Germinal center (tissue), 1 donor: ENCODE measurements around the gene NRG4.
"Not testable (repeated sequence)": the region's sequence is repeated elsewhere in the genome, so short reads cannot be mapped to it uniquely, and the experiment has no call there.

ENCODE experiments used
- DNase-seq: peaks from one replicate; pipeline ENCODE4 v3.0.0; 2012; ENCODE audit warnings: mixed read lengths, low spot score

Gene NRG4

GRCh38 chr15:75992897-75993296 lies 19.3 kb downstream of the NRG4 start:
- DNase-seq = no peak

GRCh38 chr15:75989875-75990274 lies 22.3 kb downstream of the NRG4 start:
- DNase-seq = no peak

GRCh38 chr15:75989045-75989444 lies 23.2 kb downstream of the NRG4 start:
- DNase-seq = no peak

- no peak for DNase-seq
Observed at GRCh38 chr15:75985971-75986370, 26.3 kb downstream of the NRG4 start.

- not testable (repeated sequence) for DNase-seq
Observed at GRCh38 chr15:75984706-75985105, 27.5 kb downstream of the NRG4 start.

- no peak for DNase-seq
Observed at GRCh38 chr15:75982468-75982867, 29.8 kb downstream of the NRG4 start.

- no peak for DNase-seq
Observed at GRCh38 chr15:75981149-75981815, 30.9 kb downstream of the NRG4 start.

- DNase-seq = not testable (repeated sequence)
Observed at GRCh38 chr15:75976766-75977165, 35.5 kb downstream of the NRG4 start.

- no peak for DNase-seq
Observed at GRCh38 chr15:75966073-75966472, 46.2 kb downstream of the NRG4 start.

GRCh38 chr15:75961331-75961730 lies 50.9 kb downstream of the NRG4 start:
- no peak for DNase-seq

- no peak for DNase-seq
Observed at GRCh38 chr15:75955720-75956119, 56.5 kb downstream of the NRG4 start.

- DNase-seq = no peak
Observed at GRCh38 chr15:75952525-75952924, 59.7 kb downstream of the NRG4 start.

- DNase-seq = no peak
Observed at GRCh38 chr15:75948761-75949296, 63.4 kb downstream of the NRG4 start.

GRCh38 chr15:75947092-75947491 lies 65.1 kb downstream of the NRG4 start:
- no peak for DNase-seq

GRCh38 chr15:75945953-75946352 lies 66.3 kb downstream of the NRG4 start:
- no peak for DNase-seq

GRCh38 chr15:75943713-75944215 lies 68.5 kb downstream of the NRG4 start:
- no peak for DNase-seq

GRCh38 chr15:75943246-75943645 lies 69.0 kb downstream of the NRG4 start:
- DNase-seq = no peak

- DNase-seq = no peak
Observed at GRCh38 chr15:75942464-75942863, 69.8 kb downstream of the NRG4 start.

GRCh38 chr15:75930866-75931265 lies 81.4 kb downstream of the NRG4 start:
- DNase-seq = no peak

GRCh38 chr15:75929799-75930565 lies 82.2 kb downstream of the NRG4 start:
- no peak for DNase-seq

GRCh38 chr15:75928680-75929608 lies 83.3 kb downstream of the NRG4 start:
- DNase-seq = peak; percentile 9

GRCh38 chr15:75927601-75928000 lies 84.6 kb downstream of the NRG4 start:
- DNase-seq = no peak
